Astrocyte of the cerebellum (primary cell): ENCODE measurements around the gene DNAH9.
A peak's percentile ranks its signal among the peaks of the same experiment; 100 is the strongest.

Experiments
- DNase-seq: peaks from one replicate; pipeline ENCODE4 v3.0.0-alpha.2; 2011; ENCODE audit warnings: low read depth
- H3K4me3 ChIP-seq: 2 replicates; pipeline ENCODE4 v1.5.1; 2011; ENCODE audit warnings: mild to moderate bottlenecking, low read depth, low read length, moderate library complexity
- in situ Hi-C: cut with HindIII; loops from 2 replicates; pipeline ENCODE4 v1.10.0; 2017; ENCODE audit warnings: low sequenced_read_pairs
- TF ChIP-seq, protein P1 (sequence below): IDR thresholded peaks from 2 replicates; pipeline ENCODE4 v1.5.1; 2012; ENCODE audit warnings: low read length, low read depth, moderate library complexity, mild to moderate bottlenecking; ENCODE audit errors: missing control alignments

DNAH9 gene

DNA sequence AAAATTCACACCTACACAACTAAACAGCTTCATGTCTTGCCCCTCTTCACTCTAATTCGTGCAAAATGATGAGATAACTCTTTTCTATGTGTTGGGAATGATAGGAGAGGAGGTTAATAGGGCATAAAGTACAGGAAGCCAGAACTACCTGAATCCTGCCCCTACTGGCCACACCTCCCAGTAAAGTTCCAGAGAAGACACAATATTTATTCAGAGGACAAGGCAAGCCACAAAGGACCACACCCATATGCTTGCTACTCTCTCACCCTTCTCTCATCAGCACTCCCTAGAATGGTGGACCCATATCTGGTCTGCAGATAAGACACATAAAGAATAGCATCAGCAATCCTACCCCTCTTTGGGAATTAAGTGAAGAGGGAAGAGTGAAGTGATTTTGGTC is 324.4 kb downstream of the DNAH9 start:
- no peak overlapping the region for H3K4me3 ChIP-seq
- TF ChIP-seq, protein P1, sequence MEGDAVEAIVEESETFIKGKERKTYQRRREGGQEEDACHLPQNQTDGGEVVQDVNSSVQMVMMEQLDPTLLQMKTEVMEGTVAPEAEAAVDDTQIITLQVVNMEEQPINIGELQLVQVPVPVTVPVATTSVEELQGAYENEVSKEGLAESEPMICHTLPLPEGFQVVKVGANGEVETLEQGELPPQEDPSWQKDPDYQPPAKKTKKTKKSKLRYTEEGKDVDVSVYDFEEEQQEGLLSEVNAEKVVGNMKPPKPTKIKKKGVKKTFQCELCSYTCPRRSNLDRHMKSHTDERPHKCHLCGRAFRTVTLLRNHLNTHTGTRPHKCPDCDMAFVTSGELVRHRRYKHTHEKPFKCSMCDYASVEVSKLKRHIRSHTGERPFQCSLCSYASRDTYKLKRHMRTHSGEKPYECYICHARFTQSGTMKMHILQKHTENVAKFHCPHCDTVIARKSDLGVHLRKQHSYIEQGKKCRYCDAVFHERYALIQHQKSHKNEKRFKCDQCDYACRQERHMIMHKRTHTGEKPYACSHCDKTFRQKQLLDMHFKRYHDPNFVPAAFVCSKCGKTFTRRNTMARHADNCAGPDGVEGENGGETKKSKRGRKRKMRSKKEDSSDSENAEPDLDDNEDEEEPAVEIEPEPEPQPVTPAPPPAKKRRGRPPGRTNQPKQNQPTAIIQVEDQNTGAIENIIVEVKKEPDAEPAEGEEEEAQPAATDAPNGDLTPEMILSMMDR = no peak
- DNase-seq = no peak
- in situ Hi-C loops = no loop called here

GRCh38 chr17:11924076-11924475 is 325.8 kb downstream of the DNAH9 start:
- no peak for DNase-seq
- TF ChIP-seq, protein P1 = no peak
- in situ Hi-C loops = no loop called here
- no peak overlapping the region for H3K4me3 ChIP-seq

DNA sequence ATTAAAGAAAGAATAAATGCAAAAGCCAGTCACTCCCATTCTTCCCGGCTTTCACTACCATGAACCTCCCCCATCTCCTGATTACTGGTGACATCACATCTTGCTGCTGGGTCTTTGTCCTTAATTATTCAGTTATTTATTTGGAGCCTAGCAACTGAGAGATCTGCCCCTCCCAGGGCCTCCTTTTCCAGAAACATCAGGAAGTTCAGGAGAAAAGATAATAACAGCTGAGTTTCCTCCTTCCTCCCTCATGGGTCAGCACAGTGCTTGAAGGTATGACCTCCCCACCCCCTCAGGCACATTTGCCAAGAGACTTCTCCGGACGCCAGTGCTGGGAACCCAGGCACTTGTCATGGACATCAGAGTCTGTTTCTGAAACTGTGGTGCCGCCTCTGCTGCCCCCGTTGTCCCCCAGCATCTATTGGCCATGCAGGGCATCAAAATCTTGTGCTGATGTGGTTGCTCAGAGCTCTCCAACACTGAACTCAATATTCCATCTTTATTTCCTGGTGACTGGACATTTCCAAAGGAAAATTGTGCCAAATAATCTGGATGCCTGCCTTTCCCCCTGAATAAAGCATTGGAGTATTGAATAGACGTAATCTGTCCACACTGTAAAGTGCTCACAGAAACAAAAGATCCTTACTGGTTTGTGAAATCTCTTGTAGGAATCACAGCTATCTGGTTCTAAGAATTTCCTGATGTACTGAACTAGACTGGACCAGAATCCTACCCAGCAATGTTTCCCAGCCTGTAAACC is 327.2 kb downstream of the DNAH9 start:
- in situ Hi-C loops = no loop called here
- TF ChIP-seq, protein P1 = no peak
- no peak overlapping the region for H3K4me3 ChIP-seq
- no peak for DNase-seq

- DNase-seq = no peak
- in situ Hi-C loops = no loop called here
- no peak overlapping the region for H3K4me3 ChIP-seq
- TF ChIP-seq, protein P1 = no peak
These were observed 330.2 kb downstream of the DNAH9 start for GRCh38 chr17:11928436-11928835.

GRCh38 chr17:11932337-11932898 is 334.1 kb downstream of the DNAH9 start:
- no peak for DNase-seq
- TF ChIP-seq, protein P1 = no peak
- no peak overlapping the region for H3K4me3 ChIP-seq
- in situ Hi-C loops = no loop called here

- no peak overlapping the region for H3K4me3 ChIP-seq
- in situ Hi-C loops = no loop called here
- TF ChIP-seq, protein P1 = peak; percentile 91
- peak; percentile 34 for DNase-seq
These were observed 337.6 kb downstream of the DNAH9 start for GRCh38 chr17:11935734-11936406.
